DOHH2 (cell line): ENCODE measurements around the gene CA12.

ENCODE experiments used
- EZH2phosphoT487 ChIP-seq: fragments of 200-600 bp; sonication (generic); IDR thresholded peaks from 2 replicates; pipeline ENCODE4 v1.6.1; 2017; ENCODE audit warnings: borderline replicate concordance, mild to moderate bottlenecking, antibody characterized with exemption, low read length, moderate library complexity, mixed read lengths
- TF ChIP-seq, protein P1 (sequence below): fragments of 200-600 bp; sonication (generic); IDR thresholded peaks from one replicate; pipeline ENCODE4 v1.5.1; 2014; ENCODE audit warnings: antibody characterized with exemption, mild to moderate bottlenecking, low read depth, low read length; ENCODE audit not compliant: poor library complexity, severe bottlenecking

DNA sequence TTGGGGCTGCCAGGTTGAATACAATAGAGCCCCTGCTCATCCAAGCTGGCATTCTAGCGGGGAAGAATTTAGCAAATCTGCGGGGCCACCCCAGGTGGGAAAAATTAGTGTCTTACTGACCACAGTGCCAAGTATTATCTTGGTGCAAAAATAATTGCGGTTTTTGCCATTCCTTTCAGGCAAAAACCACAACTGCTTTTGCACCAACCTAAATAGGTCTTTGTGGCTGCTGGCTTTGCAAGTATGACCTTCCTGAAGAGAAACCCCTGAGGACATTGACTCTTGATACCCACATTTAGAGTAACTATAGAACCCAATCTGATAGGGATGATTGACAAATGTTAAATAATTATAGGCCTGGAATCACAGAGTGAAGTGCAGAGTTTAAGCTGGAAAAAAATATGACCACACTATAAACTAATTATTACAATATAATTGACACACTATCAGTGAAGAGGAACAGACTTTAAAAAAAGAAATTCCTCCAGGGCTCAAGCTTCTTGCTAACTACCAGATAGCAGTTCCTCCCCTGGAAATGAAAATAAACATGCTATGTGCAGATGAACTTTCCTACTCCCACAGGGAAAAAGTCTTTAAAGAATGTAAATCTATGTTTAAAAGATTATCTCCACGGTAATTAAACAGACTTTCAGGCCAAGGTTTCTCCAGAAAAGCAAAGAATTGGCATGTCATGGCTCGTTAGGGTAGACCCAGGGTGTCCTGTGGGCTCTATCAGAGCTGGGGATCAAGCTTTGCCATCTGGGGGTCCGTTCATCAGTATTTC is 34.4 kb downstream of the CA12 start:
- TF ChIP-seq, protein P1, sequence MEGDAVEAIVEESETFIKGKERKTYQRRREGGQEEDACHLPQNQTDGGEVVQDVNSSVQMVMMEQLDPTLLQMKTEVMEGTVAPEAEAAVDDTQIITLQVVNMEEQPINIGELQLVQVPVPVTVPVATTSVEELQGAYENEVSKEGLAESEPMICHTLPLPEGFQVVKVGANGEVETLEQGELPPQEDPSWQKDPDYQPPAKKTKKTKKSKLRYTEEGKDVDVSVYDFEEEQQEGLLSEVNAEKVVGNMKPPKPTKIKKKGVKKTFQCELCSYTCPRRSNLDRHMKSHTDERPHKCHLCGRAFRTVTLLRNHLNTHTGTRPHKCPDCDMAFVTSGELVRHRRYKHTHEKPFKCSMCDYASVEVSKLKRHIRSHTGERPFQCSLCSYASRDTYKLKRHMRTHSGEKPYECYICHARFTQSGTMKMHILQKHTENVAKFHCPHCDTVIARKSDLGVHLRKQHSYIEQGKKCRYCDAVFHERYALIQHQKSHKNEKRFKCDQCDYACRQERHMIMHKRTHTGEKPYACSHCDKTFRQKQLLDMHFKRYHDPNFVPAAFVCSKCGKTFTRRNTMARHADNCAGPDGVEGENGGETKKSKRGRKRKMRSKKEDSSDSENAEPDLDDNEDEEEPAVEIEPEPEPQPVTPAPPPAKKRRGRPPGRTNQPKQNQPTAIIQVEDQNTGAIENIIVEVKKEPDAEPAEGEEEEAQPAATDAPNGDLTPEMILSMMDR = no peak
- TF ChIP-seq EZH2phosphoT487 = no peak
